DLD1 (cell line): ENCODE results near the gene TCF3.

Experiments
- in situ Hi-C: cut with HindIII; loops from 2 replicates; pipeline ENCODE4 v1.10.0; 2017; ENCODE audit warnings: low sequenced_read_pairs

The TCF3 gene

DNA sequence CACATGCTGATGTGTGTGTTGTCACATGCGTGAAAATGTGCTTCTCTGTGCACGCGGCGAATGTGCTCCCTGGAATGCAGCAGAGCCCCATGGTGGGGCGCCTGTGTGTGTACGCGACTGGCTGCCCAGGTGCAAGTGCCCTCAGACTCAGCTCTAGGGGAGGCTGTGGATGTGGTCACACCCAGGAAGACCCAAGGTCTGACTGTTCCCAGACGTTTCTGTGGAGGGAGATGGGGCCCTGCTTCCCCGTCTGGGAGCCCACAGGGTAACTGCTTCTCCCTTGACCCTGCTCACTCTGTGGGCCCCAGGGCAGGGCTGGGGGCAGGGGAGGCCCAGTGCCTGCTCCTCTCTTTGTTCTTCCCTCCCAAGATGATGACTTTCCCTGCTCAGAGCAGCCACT lies 39.3 kb downstream of the TCF3 start:
- in situ Hi-C loops = no loop called here

DNA sequence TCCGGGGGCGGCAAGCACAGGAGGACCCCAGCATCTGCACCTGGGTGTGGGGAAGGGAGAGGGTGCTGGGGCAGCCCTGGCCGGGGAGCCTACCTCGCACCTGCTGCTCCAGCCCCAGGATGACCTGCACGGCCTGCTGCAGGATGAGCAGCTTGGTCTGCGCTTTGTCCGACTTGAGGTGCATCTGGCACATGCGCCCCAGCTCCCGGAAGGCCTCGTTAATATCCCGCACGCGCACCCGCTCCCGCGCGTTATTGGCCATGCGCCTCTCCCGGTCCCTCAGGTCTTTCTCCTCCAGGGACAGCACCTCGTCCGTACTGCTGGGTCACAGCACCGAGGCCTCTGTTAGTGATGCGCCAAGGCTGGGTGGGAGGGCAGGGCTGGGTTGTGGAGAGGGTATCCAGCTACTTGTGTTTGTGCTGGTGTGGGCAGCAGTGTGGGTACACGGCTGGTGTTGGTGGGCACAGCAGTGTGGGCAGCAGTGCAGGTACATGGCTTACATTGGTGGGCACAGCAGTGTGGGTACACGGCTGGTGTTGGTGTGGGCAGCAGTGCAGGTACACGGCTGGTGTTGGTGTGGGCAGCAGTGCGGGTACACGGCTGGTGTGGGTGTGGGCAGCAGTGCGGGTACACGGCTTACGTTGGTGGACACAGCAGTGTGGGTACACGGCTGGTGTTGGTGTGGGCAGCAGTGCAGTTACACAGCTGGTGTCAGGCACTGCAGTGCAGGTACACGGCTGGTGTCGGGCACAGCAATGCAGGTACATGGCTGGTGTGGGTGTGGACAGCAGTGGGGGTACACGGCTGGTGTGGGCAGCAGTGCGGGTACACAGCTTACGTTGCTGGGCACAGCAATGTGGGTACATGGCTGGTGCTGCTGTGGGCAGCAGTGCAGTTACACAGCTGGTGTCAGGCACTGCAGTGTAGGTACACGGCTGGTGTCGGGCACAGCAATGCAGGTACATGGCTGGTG lies 40.0 kb downstream of the TCF3 start:
- in situ Hi-C loops = no loop called here

DNA sequence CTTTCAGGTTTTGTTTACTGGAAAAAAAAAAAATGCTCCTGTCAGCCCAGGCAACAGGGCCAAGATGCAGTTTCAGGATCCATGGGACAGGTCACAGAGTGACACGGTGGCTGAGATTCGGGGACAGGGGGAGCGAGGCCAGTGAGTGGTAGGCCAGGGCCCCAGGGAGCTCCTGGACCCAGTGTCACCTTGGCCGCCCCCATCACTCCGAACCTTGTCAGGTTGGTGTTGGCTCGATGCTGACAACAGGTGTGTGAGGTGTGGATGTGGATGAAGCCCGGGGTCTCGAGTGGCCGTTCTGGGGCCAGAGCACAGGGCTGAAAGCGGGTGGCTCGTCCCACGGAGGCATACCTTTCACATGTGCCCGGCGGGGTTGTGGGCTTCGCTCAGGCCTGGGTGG lies 41.1 kb downstream of the TCF3 start:
- in situ Hi-C loops = no loop called here

DNA sequence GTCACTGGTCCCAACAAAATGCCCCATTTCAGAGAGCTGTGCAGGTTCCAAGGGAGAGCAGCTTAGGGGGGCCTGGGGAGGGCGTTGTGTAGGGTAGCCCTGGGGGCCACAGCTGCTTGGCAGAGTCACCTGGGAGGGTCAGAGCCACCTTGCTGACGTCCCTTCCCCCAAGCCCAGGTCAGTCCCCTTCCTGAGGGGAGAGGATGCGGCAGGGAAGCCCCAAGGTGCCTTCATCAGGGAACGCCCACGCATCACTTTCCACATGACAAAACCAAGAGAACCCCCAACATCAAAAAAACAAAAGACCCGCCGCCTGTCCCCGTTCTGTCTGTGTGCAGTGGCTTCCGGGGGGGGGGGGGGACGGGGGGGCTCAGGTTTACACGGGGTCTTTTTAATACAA lies 41.8 kb downstream of the TCF3 start:
- in situ Hi-C loops = no loop called here

DNA sequence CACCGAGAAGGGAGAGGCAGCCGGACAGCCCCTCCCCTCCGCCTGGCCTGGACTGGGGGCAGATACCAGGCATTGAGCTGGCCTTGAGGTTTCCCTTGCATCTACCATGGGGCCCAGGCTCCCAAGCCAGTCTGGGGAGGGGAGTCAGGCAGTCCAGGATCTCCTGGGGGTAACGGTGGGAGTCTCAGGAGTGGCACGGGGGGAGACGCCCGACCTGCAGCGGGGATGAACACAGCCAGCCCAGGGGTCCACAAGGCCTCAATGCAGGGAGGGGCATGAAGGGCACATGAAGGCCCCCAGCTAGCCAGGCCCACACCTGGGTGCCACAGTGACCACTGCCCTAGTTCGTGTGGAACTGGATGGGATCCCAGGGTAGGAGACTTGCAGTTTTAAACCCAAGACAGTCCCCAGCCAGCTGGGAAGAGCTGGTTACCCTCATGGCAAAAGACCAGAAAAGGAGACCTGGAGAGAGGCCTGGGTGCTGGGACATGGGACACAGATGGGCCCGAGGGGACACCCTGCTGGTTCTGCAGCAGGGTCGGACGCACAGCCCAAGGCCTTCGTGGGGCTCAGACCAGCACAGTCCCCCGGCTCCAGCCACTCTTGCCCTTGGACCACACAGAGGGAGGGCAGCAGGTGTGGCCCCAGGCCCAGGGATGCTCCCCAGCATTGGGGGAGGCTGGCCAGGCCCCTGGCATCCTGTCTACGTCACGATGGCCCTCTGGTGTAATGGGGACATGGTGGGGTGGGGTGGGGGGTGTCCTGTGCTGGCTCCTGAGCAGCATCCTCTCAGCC lies 42.5 kb downstream of the TCF3 start:
- in situ Hi-C loops = no loop called here

DNA sequence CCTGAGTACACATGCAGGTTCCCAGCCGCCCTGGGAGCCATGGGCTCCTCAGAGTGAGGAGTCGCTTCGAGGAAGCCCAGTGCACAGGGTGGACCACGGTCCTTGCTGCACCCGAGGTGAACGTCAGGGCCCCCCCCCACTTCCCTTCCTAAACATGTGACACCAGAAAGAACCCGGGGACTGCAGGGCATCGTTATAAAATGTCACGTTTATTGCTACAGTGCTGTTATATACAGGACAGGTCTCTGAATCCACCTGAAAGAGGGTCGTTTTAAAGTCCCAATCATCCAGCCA lies 43.4 kb downstream of the TCF3 start:
- in situ Hi-C loops = no loop called here

DNA sequence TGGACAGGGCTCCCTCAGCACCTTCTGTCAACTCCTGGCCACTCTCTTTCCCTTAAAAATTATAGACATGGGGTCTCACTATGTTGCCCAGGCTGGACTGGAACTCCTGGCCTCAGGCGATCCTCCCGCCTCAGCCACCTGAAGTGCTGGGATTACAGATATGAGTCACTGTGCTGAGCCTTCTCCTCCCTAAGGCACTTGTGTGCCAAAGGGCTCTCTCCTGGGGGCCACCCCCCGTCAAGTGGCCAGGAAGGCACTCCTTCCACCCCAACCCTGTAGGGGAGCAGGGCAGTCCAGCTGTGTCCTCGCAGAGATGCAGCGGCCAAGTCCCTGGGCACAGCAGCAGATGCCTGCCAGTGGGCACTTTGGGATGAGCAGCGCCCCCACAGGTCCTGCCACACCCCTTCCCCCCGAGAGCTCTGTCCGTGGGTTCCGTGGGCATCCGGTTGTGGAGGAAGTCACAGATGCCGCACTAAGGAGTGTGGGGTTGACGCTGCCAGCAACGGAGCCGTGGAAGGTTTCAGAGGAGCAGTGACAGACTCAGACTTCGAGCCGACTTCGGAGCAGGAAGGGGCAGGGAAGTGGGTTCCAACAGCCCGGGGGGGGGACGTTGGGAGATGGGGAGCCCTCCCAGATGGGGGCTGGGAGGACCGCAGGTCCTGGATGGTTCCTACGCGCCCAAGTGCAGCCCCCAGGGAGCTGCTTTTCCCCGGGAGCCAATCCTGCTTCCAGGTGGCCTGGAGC lies 43.9 kb downstream of the TCF3 start:
- in situ Hi-C loops = no loop called here

DNA sequence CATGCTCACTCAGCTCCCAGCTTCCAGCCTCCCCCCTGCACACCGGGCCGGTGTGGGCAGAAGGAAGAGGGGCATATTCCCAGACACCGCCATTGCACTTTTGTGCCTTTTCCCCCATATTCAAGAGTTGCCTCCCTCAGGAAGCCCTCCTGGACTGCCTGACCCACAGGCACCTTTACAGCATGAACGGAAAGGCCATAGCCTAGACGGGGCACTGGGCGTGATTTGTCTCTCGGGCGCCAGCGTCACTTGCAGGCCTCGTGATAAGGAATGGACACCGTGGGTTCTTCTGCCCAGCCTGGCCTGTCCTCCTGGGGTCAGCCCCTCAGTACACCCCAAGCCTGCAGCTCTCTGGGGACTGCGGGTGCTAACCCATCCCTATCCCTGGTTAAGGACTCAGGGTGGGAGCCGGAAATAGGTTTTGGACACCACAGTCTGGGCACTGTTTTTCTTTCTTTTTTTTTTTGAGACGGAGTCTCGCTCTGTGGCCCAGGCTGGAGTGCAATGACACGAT lies 46.2 kb downstream of the TCF3 start:
- in situ Hi-C loops = no loop called here

DNA sequence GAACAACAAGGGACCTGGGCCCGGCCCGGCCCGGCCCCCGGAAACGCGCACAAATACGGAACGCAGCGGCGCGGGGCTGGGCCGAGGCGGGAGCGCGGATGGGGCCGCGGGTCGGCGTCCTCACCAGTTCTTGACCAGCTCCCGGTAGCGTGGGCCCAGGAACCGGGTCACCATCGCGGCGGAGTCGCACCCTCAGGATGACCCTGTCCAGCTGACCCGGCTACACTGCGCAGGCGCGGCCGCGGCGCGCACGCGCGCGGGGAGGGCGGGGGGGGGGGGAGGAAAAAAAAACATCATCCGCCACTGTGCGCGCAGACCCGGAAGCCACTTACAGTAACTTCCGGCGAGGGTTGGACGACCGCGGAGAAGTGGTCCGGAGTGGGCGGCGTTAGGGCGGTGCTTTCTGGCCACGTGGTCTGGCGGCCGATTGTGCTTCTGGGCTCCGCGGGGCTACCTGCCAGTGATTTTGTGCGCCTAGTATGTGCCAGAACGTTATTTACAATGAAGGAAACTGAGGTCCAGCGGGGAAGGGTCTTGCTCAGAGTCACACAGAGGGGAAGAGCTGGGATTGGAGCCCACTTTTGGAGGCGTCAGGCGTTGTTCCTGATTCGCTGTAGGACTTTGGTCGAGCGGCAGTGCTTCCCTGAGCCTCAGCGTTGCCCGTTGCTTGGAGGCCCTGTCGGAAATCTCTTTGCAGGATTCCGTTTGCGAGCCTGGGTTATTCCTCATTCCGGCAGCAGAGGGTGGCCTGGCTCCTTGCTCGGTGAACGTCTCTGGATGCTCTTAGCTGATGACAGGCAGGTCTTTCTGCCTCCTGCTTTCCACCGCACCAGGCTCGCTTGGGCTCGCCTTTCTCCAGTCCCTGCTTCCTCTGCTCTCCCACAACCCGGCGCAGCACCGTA lies 46.9 kb downstream of the TCF3 start, which contains the start of gene UQCR11:
TSS of gene UQCR11 (minus strand) at position 227 of the 902 bp plus-strand sequence. CDS start at position 174, 53 bp downstream.
- in situ Hi-C loops = no loop called here

DNA sequence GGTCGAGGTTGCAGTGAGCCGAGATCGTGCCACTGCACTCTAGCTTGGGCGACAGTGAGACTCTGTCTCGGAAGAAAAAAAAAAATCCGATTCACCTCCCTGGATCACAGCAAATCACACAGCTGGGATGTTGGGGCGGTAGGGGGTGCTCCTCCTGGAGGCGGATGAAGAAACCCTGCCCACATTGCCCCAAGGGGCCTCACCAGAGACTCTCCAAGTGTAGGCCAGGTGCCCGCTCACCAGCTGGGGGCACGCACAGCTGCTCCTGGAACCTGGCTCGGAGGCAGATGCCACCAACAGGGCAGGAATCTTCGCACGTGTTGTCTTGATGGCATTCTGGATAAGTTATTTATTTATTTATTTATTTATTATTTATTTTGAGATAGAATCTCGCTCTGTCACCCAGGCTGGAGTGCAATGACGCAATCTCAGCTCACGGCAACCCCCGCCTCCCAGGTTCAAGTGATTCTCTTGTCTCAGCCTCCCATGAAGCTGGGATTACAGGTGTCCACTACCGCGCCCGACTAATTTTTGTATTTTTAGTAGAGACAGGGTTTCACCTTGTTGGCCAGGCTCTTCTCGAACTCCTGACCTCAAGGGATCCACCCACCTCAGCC lies 50.2 kb downstream of the TCF3 start:
- in situ Hi-C loops = no loop called here

DNA sequence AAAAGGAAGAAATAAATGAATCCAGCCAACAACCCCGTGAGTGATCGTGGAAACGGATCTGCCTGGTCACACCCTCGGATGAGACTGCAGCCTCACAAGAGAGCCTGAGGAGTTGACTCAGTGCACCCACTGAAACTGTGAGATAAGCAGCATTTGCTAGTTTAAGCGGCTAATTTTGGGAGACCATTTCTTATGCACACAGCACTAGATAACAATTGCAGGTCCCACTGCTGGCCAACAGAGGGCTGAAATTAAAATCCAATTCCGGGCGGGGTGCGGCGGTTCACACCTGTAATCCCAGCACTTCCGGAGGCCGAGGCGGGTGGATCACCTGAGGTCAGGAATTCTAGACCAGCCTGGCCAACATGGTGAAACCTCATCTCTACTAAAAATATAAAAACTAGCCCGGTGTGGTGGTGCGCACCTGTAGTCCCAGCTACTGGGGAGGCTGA lies 50.8 kb downstream of the TCF3 start:
- in situ Hi-C loops = no loop called here

DNA sequence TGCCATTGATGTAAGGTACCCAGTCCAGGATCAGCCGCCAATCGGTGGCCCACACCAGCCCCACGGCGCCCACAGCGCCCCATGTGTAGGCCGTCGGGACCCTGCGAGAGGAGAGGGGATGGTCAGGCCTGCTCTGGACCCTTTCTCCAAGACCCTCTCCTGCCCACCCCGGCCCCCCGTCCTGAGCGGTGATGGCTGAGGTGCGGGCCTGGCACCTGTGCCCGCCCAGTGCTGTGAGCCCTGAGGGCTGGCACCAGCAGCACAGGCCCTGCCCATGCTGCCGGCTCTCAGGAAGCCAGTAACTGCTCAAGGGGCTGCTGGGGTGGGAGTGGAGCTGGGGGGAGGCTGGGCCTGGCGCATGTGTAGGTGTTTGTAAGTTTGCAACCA lies 53.0 kb downstream of the TCF3 start:
- in situ Hi-C loops = no loop called here

DNA sequence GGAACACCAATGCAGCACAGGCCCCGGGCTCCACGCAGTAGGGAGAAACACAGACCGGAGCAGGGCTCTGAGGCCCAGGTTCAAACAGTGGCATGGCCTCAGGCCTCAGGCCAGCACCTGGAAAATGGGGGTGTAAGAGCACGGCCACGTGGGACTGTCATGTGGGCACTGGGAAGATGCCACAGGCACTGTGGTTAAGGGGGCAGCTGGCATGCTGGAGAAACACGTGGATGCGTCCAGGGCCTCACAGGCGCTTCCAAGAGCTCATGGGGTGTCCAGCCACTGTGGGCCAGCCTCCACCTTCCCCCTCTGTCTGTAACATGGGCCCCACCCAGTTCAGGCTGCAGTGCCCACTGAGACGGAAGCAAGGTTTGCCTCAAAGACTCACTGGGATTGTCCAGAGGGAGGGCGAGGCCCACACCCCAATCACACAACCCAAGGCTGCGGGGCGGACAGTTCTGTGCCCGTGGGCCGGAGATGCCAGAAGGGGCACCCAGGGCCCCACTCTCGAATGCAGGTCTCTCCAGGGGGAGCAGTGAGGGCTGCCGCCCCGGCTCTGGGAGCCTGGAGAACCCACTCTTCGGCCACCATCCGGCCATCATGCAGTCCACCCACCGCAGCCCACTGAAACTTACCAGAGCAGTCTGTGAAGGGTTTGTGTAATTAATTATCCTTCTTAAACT lies 53.5 kb downstream of the TCF3 start:
- in situ Hi-C loops = no loop called here

DNA sequence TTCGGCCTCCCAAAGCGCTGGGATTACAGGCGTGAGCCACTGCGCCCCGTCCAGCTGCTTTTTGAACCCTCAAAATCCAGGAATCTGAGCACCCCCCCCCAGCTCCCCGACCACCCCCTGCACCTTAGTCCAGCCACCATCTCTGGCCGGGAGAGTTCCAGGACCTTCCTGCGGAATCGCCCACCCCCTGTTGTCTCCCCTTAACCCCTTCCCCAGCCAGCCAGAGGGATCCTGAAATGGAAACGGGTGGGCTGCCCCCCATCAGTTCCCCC lies 59.0 kb downstream of the TCF3 start:
- in situ Hi-C loops = no loop called here

DNA sequence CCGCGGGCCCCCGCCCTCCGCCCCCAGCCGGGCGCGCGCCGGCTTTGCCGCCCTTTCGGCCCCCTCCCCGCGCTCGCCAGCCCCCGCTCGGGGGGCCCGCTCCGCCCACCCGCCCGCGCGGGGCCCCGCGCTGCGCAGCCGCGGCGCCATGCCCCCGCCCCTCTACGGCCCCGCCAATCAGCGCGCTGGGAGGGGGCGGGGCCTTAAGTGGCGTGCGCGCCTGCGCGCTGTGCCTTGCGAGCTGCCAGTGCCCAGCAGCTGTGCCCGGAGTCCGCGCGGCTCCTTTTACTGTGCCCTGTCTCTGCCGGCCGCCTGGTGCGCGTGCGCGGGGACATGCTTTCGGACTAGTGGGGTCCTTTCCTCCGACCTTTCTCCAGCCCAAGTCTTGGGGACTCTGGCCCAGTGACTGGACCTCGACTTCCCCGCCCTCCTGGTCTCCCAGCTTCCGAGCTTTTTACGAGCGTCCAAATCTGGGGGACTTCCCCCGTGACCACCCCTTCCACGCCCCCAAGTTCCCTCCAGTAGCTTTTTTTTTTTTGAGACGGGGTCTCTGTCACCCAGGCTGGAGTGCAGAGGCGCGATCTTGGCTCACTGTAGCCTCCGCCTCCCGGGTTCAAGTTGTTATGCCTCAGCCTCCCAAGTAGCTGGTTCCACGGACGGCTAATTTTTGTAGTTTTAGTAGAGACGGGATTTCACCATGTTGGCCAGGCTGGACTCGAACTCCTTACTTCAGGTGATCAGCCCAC lies 59.5 kb downstream of the TCF3 start, which contains the start of gene MBD3:
TSS of gene MBD3 (minus strand) at position 111 of the 746 bp plus-strand sequence. CDS start 234 bp downstream, outside the sequence.
- in situ Hi-C loops = no loop called here

DNA sequence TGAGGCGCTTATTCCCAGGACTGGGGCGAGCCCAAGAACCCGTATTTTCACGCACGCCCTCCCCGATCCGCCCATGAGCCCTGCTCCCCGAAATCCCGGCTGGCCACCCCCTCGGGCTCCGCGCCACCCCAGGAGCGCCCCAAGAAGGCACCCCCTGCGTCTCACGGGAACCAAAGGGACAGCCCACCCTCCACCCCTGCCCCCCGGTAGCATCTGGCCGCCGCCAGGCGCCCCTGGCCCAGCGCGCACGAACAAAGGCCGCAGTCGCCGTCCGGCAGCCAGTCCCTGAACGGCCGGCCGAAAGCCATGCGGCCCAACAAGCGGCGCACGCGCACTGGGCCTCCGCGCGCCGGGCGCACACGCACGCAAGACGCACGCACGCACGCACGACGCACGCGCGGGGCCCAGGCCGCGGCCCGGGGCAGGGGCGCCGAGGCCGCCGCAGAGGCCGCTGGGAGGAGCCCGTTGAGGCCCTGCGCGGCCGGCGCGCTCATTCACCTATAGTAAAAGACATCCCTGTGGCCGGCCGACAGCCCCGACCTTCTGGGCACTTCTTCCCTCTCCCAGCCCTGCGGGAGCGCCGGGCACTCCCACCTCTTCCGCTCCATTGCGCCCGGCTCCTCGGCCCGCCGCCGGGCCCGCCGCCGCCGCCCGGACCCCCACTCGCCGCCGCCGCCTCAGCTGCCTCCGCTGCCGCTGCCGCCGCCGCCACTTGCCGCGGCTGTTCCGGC lies 60.2 kb downstream of the TCF3 start:
- in situ Hi-C loops = no loop called here

DNA sequence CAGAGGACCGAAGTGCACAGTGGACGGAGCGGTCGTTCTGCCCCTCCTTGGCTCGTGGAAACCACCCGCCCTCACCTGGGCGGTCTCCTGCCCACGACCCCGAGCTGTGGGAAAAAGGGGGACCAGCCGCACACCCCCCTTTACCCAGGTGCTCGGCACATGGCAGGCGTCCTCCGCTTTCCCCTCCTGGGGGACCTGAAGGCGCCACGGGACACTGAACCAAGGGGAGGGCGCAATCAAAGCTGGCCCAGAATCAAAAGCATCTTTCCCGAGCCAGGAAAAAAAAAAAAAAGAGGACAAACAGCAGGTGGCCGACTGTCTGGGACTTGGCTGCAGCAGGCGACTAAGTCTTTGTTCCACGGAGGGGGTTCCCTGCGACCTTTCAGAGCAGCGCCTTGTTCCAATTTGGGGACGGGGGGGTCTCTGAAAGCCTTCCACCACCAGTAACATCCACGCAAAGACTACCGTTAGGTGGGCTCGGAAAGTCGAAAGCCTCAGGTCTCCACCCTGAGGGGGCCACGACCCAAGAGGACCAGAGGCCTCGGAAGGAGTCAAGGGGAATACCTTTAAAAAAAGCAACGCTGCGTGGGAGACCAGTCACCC lies 60.9 kb downstream of the TCF3 start:
- in situ Hi-C loops = no loop called here
